GM23338 (cell line): ENCODE data around the gene INHBB. TPM values are rescaled to one million over a fixed set of nuclear protein-coding genes. Genes with fewer than 3 reads are reported as not detected.

ENCODE experiments used
- ATAC-seq: fragments of 200-7000 bp; cut with Tn5 transposase; 3 replicates; pipeline ENCODE4 v1.9.1; 2020
- DNase-seq: peaks from one replicate; pipeline ENCODE4 v3.0.0-alpha.2; 2015; ENCODE audit warnings: low spot score
- H2AFZ ChIP-seq: fragments of 200-600 bp; sonication (generic); 2 replicates; pipeline ENCODE4 v1.8.0; 2016; ENCODE audit warnings: antibody characterized with exemption, mild to moderate bottlenecking, moderate library complexity
- H3F3A ChIP-seq: fragments of 200-600 bp; sonication (generic); replicated peaks from 2 replicates; pipeline ENCODE4 v1.8.0; 2017; ENCODE audit warnings: antibody characterized with exemption, mixed run types, low read depth
- H3K27ac ChIP-seq: fragments of 200-600 bp; sonication (generic); 2 replicates; pipeline ENCODE4 v1.6.1; 2016; ENCODE audit warnings: low read depth
- H3K27me3 ChIP-seq: fragments of 200-600 bp; sonication (generic); 2 replicates; pipeline ENCODE4 v1.8.0; 2016; ENCODE audit warnings: mild to moderate bottlenecking, mixed run types, moderate library complexity; ENCODE audit not compliant: insufficient read depth
- H3K36me3 ChIP-seq: fragments of 200-600 bp; sonication (generic); 2 replicates; pipeline ENCODE4 v1.8.0; 2016; ENCODE audit warnings: mild to moderate bottlenecking; ENCODE audit not compliant: insufficient read depth
- H3K4me1 ChIP-seq: fragments of 200-600 bp; sonication (generic); 2 replicates; pipeline ENCODE4 v1.8.0; 2016; ENCODE audit warnings: mild to moderate bottlenecking, moderate library complexity; ENCODE audit not compliant: insufficient read depth
- H3K4me2 ChIP-seq: fragments of 200-600 bp; sonication (generic); 2 replicates; pipeline ENCODE4 v1.7.1; 2017; ENCODE audit warnings: mixed run types
- H3K4me3 ChIP-seq: fragments of 200-600 bp; sonication (generic); 2 replicates; pipeline ENCODE4 v1.6.1; 2016; ENCODE audit warnings: mixed run types
- H3K79me2 ChIP-seq: fragments of 200-600 bp; sonication (generic); replicated peaks from 2 replicates; pipeline ENCODE4 v1.8.0; 2017; ENCODE audit warnings: mild to moderate bottlenecking; ENCODE audit not compliant: insufficient read depth
- H3K9me2 ChIP-seq: fragments of 200-600 bp; sonication (generic); 2 replicates; pipeline ENCODE4 v1.8.0; 2017; ENCODE audit not compliant: insufficient read depth
- H4K20me1 ChIP-seq: fragments of 200-600 bp; sonication (generic); replicated peaks from 2 replicates; pipeline ENCODE4 v1.8.0; 2017; ENCODE audit warnings: mild to moderate bottlenecking; ENCODE audit not compliant: insufficient read depth
- H3K27ac Mint-ChIP-seq: 2 replicates; pipeline ENCODE4 v1.8.0; 2020; ENCODE audit warnings: inconsistent platforms, mild to moderate bottlenecking, moderate library complexity, mixed read lengths
- H3K27me3 Mint-ChIP-seq: 3 replicates; pipeline ENCODE4 v1.8.0; 2022; ENCODE audit warnings: low read depth, mild to moderate bottlenecking, moderate library complexity, mixed read lengths, inconsistent platforms; ENCODE audit not compliant: insufficient read depth, poor library complexity
- H3K36me3 Mint-ChIP-seq: 3 replicates; pipeline ENCODE4 v1.8.0; 2021; ENCODE audit warnings: low read depth, mild to moderate bottlenecking, inconsistent platforms, moderate library complexity, mixed read lengths
- H3K4me1 Mint-ChIP-seq: 3 replicates; pipeline ENCODE4 v1.8.0; 2020; ENCODE audit warnings: mild to moderate bottlenecking, inconsistent platforms, mixed read lengths
- H3K4me3 Mint-ChIP-seq: 3 replicates; pipeline ENCODE4 v1.8.0; 2021; ENCODE audit warnings: moderate library complexity, mild to moderate bottlenecking, inconsistent platforms, mixed read lengths
- H3K9me3 Mint-ChIP-seq: 3 replicates; pipeline ENCODE4 v1.8.0; 2020; ENCODE audit warnings: moderate library complexity, mild to moderate bottlenecking, inconsistent platforms, mixed read lengths
- CREB1 ChIP-seq: fragments of 250-450 bp; sonication (Bioruptor Pico); IDR thresholded peaks from 2 replicates; pipeline ENCODE4 v1.5.0; 2020; ENCODE audit warnings: low read depth, mild to moderate bottlenecking, moderate library complexity
- CTCF ChIP-seq, 2 experiments: fragments of 200-600 bp in 1 of 2; sonication (generic) in 1 of 2; conservative IDR thresholded peaks; 2 replicates each; pipeline versions ENCODE4 v1.5.1 to v1.6.1; 2016 to 2017; ENCODE audit warnings: antibody characterized with exemption in 2 of 2, low read depth in 2 of 2, mild to moderate bottlenecking in 2 of 2, moderate library complexity in 1 of 2
- ETS1 ChIP-seq: IDR thresholded peaks from 2 replicates; pipeline ENCODE4 v1.6.1; 2016; ENCODE audit warnings: antibody characterized with exemption
- EZH2 ChIP-seq: fragments of 200-600 bp; sonication (generic); IDR thresholded peaks from one replicate; pipeline ENCODE4 v1.8.0; 2017; ENCODE audit warnings: antibody characterized with exemption, mild to moderate bottlenecking, low read depth; ENCODE audit not compliant: unreplicated experiment
- EZH2phosphoT487 ChIP-seq: fragments of 200-600 bp; sonication (generic); IDR thresholded peaks from one replicate; pipeline ENCODE4 v1.8.1; 2018; ENCODE audit warnings: antibody characterized with exemption; ENCODE audit not compliant: unreplicated experiment
- JUNB ChIP-seq: IDR thresholded peaks from one replicate; pipeline ENCODE4 v1.6.1; 2016; ENCODE audit warnings: antibody characterized with exemption; ENCODE audit not compliant: unreplicated experiment
- NANOG ChIP-seq: IDR thresholded peaks from 2 replicates; pipeline ENCODE4 v1.6.1; 2016; ENCODE audit warnings: antibody characterized with exemption, borderline replicate concordance
- POLR2AphosphoS5 ChIP-seq: IDR thresholded peaks from 2 replicates; pipeline ENCODE4 v1.6.1; 2016; ENCODE audit warnings: antibody characterized with exemption, low read depth
- REST ChIP-seq: IDR thresholded peaks from one replicate; pipeline ENCODE4 v1.6.1; 2018; ENCODE audit warnings: antibody characterized with exemption; ENCODE audit not compliant: unreplicated experiment
- STAT1 ChIP-seq: IDR thresholded peaks from one replicate; pipeline ENCODE4 v1.6.1; 2016; ENCODE audit warnings: antibody characterized with exemption; ENCODE audit not compliant: unreplicated experiment
- ZNF114 ChIP-seq: fragments of 250-450 bp; sonication (Bioruptor Pico); IDR thresholded peaks from 2 replicates; pipeline ENCODE4 v1.5.0; 2020; ENCODE audit warnings: mild to moderate bottlenecking, moderate library complexity
- ZNF331 ChIP-seq: fragments of 250-450 bp; sonication (Bioruptor Pico); IDR thresholded peaks from 2 replicates; pipeline ENCODE4 v1.5.0; 2020; ENCODE audit warnings: low read depth, mild to moderate bottlenecking, moderate library complexity
- polyA plus RNA-seq: library from polyadenylated mRNA; unstranded; fragments of >200 nt; fragmentation: Nextera tagmentation; extraction: Ambion mirVana; gene quantifications from 2 replicates; pipeline ENCODE4 v1.2.1, GENCODE V29; 2016
- total RNA-seq: library from RNA; depleted of rRNA; stranded (reverse); fragments of >200 nt; shearing (Covaris generic); gene quantifications from 2 replicates; pipeline ENCODE4 v1.2.3, GENCODE V29; 2014
- TF ChIP-seq, protein P1 (sequence below): fragments of 250-450 bp; sonication (Bioruptor Pico); IDR thresholded peaks from 2 replicates; pipeline ENCODE4 v1.5.0; 2020; ENCODE audit warnings: mild to moderate bottlenecking, moderate library complexity

INHBB gene
- total and polyA plus RNA-seq, 2 experiments from 2014 or later: 0.21 TPM; not detected in 1

DNA sequence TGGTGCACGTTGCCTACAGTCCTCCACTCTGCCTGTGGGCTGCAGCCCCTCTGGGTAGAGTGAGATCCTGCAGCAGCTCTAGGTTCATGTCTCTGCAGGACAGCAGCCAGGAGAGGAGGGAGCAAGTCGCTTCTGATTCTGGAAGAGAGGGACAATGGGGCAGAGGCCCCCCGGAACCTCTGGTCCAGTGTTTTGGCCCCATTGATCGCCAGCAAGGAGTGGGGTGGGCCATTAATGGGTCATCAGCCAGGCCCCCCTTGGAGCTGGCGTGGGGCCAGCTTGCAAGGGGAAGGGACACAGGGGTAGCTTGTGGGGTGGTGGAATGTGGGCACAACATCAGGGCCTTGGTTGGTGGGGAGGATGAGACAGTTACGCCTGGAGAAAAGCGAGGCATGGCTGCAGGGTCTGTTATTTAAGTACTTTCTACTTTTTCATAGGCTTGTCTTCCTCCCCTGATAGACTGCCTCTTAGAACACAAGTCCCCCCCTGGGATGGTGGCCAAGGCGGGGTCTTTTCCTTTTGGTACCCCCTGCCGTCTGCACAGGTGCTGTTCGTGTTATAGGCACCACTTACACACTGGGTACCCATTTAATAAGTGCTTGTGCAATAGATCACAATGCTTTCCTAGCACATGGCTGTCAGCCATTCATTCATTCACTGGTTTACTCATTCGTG is 44.6 kb downstream of the INHBB start:
- H3K4me3 ChIP-seq: no peak overlapping the region
- ATAC-seq (no peak), DNase-seq (no peak)
- no peaks in the 10 kb centered on the region for H3F3A ChIP-seq
- H3K79me2 ChIP-seq: no peaks in the 10 kb centered on the region
- TF ChIP-seq ZNF331 (CRISPR knock-in tag): no peak
- TF ChIP-seq CREB1 (CRISPR knock-in tag): no peak
- no peak for TF ChIP-seq REST
- no peak for TF ChIP-seq EZH2phosphoT487
- no peak for TF ChIP-seq POLR2AphosphoS5
- TF ChIP-seq ETS1: no peak
- TF ChIP-seq STAT1: no peak
- TF ChIP-seq ZNF114 (CRISPR knock-in tag): no peak
- no peak for TF ChIP-seq JUNB
- no peak for TF ChIP-seq CTCF (conservative IDR thresholded peaks at IDR 0.05; ENCODE audit: low read depth in 2 of 2)
- TF ChIP-seq, protein P1, sequence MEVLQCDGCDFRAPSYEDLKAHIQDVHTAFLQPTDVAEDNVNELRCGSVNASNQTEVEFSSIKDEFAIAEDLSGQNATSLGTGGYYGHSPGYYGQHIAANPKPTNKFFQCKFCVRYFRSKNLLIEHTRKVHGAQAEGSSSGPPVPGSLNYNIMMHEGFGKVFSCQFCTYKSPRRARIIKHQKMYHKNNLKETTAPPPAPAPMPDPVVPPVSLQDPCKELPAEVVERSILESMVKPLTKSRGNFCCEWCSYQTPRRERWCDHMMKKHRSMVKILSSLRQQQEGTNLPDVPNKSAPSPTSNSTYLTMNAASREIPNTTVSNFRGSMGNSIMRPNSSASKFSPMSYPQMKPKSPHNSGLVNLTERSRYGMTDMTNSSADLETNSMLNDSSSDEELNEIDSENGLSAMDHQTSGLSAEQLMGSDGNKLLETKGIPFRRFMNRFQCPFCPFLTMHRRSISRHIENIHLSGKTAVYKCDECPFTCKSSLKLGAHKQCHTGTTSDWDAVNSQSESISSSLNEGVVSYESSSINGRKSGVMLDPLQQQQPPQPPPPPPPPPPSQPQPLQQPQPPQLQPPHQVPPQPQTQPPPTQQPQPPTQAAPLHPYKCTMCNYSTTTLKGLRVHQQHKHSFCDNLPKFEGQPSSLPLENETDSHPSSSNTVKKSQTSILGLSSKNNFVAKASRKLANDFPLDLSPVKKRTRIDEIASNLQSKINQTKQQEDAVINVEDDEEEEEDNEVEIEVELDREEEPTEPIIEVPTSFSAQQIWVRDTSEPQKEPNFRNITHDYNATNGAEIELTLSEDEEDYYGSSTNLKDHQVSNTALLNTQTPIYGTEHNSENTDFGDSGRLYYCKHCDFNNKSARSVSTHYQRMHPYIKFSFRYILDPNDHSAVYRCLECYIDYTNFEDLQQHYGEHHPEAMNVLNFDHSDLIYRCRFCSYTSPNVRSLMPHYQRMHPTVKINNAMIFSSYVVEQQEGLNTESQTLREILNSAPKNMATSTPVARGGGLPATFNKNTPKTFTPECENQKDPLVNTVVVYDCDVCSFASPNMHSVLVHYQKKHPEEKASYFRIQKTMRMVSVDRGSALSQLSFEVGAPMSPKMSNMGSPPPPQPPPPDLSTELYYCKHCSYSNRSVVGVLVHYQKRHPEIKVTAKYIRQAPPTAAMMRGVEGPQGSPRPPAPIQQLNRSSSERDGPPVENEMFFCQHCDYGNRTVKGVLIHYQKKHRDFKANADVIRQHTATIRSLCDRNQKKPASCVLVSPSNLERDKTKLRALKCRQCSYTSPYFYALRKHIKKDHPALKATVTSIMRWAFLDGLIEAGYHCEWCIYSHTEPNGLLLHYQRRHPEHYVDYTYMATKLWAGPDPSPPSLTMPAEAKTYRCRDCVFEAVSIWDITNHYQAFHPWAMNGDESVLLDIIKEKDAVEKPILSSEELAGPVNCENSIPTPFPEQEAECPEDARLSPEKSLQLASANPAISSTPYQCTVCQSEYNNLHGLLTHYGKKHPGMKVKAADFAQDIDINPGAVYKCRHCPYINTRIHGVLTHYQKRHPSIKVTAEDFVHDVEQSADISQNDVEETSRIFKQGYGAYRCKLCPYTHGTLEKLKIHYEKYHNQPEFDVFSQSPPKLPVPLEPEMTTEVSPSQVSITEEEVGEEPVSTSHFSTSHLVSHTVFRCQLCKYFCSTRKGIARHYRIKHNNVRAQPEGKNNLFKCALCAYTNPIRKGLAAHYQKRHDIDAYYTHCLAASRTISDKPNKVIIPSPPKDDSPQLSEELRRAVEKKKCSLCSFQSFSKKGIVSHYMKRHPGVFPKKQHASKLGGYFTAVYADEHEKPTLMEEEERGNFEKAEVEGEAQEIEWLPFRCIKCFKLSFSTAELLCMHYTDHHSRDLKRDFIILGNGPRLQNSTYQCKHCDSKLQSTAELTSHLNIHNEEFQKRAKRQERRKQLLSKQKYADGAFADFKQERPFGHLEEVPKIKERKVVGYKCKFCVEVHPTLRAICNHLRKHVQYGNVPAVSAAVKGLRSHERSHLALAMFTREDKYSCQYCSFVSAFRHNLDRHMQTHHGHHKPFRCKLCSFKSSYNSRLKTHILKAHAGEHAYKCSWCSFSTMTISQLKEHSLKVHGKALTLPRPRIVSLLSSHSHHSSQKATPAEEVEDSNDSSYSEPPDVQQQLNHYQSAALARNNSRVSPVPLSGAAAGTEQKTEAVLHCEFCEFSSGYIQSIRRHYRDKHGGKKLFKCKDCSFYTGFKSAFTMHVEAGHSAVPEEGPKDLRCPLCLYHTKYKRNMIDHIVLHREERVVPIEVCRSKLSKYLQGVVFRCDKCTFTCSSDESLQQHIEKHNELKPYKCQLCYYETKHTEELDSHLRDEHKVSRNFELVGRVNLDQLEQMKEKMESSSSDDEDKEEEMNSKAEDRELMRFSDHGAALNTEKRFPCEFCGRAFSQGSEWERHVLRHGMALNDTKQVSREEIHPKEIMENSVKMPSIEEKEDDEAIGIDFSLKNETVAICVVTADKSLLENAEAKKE: no peak
- no peak for TF ChIP-seq EZH2
- no peak for TF ChIP-seq NANOG
- 0 out of 2 replicates have a peak, but pooled peaks cover 6% of the 10 kb centered on the region for H3K4me1 ChIP-seq
- no peaks in the 10 kb centered on the region for H3K9me2 ChIP-seq
- Mint-ChIP-seq H3K27ac (no peak overlapping the region), H3K9me3 (no peaks in the 10 kb centered on the region), H3K4me3 (no peak overlapping the region), H3K27me3 (peaks cover 17% of the 10 kb centered on the region), H3K36me3 (no peaks in the 10 kb centered on the region), H3K4me1 (peaks cover 10% of the 10 kb centered on the region)
- H3K4me2 ChIP-seq: no peak overlapping the region
- H3K27me3 ChIP-seq: no peaks in the 10 kb centered on the region
- H3K36me3 ChIP-seq: no peaks in the 10 kb centered on the region
- H3K27ac ChIP-seq: no peak overlapping the region
- no peak overlapping the region for H2AFZ ChIP-seq
- no peaks in the 10 kb centered on the region for H4K20me1 ChIP-seq
